M059J (cell line): Measurements from ENCODE around the gene SFI1. TPM values are rescaled to one million over a fixed set of nuclear protein-coding genes. Genes with fewer than 3 reads are reported as not detected.

Experiments used
- DNase-seq: peaks from one replicate; pipeline ENCODE4 v3.0.0-alpha.2; 2012; ENCODE audit warnings: low read depth
- total RNA-seq: library from RNA; depleted of rRNA; stranded (reverse); fragments of >200 nt; shearing (Covaris generic); gene quantifications from 2 replicates; pipeline ENCODE4 v1.2.3, GENCODE V29; 2014

SFI1 gene
- total RNA-seq, 1 experiment from 2014 or later, result 5.0 TPM

DNA sequence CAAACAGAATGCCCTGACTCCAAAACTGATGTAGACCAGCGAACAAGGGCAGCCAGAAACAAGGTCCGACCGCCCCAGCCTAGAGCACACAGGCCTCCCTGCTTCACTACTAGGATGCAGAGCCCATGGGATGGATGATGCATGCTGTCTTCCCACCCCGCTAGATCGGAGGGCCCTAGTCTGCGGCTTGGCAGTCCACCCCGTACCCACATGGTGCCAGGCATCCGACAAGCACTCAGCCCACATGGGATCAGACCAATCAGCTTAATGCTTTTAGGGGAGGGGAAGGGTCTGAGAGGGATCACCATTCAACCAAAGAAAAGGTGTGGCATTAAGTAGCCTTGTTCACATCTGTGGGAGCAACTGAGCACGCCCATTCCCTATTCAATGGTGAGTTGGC is 135.1 kb downstream of the SFI1 start:
- no peak for DNase-seq

DNA sequence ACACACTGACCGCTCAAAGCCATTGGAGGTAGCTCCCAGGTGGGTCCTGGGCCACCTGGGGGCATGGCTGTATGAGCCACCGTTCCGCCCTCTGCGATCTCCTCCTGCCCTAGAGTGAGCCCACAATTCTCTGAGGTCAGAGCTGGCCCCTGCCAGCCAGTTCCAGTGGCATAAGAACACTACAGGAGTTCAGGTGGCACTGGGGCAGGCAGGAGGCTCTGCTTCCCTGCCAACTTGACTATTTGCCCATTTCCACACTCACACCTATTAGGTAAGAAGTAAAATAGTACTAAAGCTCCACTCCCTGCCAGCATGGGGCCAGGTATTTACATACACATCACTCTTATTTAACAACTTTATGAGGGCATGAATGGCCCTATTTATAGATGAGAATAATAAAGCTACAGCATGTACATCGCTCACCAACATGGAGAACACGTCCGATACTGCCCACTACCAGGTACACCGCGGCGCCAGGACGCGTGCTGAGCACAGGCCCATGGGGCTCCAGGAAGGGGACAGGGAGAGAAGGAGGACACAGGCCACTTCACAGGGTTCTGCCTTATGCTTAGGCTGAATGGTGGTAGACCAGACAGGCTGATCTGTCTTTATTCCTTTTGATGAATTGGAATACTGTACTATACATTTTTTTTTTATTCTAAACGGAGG is 139.4 kb downstream of the SFI1 start:
- DNase-seq, result no peak

DNA sequence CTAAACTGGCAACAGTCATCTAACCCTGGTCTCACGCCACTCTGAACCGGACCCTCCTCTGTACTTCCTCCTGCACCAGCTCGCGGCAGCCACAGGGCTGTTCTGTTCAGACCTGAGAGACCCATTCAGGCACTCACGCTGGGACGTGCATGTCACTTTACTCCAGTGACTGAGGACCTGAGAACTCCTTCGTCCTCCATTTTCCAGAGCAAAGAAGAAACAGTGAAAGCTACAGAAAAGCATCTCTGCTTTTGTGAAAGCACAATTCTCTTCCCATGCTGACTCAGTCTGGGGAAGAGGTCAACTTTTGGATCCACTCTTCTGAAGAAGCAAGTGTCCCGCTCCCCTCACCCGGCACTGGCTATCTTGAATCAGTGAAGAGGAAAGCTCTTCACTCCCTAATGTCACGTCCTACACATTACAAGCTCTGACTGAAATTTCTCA is 141.1 kb downstream of the SFI1 start:
- DNase-seq, result no peak

DNA sequence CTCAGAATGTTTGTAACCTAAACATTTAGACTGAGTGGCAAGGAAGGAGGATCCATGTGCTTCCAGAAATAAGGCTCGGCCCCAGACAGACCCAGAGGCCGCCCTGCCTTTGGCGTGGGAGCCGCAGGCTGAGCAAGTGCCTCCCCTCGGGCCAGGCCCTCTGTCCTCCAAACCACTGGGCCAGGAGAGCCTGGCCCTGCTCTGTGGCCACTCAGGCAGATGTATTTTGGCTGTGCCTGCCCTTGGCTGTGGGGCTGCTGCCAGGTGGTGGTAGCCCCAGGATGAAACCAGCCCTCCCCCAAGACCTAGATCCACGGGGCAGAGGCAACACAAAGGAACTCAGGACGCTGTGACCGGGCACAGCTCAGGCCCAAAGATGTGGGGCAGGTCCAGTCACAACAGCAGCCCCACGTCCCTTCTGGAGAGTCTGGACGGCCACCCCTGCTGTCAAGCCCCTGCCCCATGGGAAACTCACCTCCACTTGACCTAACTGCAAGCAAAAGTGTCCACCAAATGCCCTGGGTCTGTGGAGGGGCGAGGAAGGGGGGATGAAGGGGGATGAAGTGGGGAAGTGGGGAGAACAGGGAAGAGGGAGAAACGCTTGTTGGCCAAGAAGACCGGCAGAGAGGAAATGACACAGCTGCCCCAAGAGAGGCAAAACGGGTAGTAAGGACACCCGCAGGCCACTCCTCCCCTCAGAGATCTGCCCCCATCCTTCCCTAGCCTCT is 141.7 kb downstream of the SFI1 start:
- peak; percentile 47 for DNase-seq

DNA sequence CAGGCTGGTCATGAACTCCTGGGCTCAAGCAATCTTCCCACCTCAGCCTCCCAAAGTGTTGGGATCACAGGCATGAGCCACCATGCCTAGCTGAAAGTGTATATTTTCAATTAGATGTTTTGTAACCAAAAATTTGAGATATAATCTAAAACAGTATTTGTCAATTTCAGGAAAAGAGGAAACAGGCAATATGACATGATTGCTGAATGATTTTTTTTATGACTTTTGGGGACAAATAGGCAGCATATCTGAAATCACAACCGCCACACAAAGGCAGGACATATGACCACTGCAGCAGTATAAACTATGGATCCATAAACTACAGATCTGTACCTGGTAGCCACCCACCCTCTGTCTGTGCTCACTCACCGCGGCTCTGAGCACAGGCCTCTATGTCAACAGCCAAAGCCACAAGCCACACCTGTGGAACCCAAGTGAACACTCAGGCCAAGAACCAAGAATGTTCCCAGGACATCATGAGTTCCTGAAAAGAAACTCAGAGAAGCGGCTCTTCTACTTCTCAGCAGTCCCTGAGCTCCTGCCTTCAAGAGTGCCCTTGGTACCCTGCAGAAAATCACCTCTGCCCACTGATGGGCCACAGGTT is 143.2 kb downstream of the SFI1 start:
- no peak for DNase-seq

DNA sequence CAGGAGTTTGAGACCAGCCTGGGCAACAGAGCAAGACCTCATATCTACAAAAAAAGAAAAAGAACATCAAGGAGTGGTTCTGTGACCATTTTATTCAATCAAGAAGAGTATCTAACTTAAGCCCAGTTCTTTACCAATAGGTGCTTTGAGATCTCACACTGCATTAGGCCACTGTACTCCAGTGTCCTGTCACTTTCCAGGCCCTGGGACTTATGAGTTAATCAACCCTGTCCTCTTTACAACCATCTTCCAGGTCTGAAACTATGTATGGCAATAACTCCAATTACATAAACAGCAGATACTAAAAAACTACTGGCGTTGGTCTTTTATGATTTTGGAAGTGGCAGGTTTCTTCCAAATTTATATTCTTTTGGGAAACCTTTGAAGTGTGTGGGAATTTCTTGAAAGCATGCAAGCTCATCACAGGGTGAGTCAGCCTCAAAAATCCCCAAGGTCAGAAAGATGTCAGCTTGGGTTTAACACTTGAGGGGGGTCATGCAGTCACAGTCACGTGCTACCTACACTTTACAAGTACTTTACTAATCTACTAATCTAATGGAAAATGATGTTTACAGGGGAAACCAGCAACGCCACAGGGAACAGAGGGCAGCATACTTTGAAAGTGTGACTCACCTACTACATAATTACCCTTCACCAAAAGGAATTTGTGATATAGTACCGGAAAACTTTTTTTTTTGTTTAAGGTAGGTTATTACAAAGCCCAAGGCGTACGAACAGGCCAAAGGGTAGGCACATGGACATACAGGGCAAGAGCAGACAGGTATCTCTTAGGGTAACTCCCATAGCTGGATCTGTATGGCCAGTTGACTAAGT is 150.1 kb downstream of the SFI1 start:
- DNase-seq, result peak; percentile 98

DNA sequence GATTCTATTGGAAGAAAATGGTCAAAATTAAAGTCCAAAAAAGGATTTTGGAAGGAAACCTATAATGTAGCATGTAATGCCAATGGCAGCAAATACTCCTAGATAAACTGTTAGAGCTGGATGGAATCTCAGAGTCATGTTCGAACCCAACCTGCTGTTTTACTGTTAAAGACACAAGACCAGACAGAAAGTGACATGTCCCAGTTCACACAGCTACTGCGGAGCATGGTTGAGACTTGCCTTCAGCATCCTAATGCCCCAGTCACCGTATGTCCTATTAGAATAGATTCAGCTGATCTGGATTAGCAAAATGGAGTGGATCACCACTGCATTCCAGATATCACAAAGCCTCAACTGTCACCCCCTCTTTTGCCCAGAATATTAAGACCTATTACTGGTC is 150.7 kb downstream of the SFI1 start:
- no peak for DNase-seq

DNA sequence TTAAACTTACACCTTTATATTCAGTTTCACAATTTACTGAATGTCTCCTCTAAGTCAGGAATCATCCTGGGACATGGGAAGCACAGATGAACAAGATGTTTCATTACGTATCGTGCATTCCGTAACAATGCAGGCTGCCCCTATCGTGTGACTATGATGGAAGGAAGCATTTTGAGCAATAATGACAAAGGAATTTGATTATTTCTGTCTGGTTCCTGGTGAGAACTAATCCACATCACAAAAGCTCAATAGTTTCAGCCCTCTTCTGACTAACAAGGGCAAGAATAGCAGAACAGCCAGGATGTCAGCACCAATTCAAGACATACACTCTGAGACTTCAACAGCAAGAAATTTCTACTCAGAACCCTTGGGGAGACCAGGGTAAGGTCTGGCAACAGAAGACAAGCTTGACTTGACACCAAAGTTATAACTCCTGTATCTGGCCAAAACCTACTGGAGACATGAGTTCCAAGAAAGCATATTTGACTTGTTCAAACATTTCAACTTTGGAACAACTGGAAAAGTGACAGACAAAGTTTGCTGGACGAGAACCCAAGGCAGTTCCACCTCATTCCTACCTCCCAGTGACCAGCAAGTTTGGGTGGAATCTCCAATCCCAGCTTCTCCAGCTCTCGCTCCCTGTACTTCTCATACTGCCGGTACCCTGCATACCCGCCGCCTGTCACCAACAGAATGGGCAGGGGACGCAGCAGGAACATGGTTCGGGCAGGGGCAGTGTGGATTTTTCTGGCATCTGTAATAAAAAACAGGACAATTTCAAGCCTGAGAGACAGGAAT is 151.4 kb downstream of the SFI1 start:
- DNase-seq, result peak; percentile 49

DNA sequence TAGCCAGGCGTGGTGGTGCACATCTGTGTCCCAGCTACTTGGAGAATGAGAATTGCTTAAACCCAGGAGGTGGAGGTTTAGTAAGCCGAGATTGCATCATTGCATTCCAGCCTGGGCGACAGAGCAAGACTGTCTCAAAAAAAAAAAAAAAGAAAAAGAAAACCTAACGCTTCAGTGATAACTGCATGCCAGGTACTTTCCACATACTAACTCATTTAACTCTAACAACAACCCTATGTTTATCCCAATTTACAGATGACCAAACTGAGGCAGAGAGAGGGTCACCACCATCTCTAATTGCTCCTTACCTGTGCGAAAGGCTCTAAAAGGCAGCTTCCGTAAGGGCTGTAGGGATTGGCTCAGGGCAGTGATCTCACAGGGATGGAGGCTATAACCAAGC is 154.1 kb downstream of the SFI1 start:
- peak; percentile 74 for DNase-seq

DNA sequence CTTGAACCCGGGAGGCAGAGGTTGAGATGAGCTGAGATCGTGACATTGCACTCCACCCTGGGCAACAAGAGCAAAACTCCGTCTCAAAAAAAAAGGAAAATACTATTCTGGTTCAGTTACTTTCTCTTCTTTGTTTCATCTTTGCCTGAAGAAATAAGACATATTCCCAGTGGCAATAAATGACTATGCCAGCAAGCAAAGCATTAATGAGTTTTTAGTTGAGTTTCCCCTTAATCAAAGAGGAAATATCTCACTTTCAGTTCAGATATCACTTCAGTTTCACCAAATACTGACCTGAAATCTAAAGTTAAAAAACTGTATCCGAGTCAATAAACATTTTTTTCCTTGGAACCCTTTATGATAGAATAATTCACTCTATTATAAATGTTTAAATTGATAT is 155.3 kb downstream of the SFI1 start:
- DNase-seq, result no peak

DNA sequence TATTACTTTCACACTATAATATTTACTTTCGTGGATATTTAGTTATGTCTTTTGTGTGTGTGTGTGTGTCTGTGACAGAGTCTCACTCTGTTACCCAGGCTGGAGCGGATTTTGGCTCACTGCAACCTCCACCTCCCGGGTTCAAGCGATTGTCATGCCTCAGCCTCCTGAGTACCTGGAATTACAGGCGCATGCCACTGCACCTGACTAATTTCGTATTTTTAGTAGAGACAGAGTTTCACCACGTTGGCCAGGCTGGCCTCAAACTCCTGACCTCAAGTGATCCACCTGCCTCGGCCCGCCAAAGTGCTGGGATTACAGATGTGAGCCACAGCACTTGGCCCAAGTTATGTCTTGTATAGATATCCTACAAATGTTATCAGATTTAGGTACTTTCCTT is 155.8 kb downstream of the SFI1 start:
- no peak for DNase-seq

DNA sequence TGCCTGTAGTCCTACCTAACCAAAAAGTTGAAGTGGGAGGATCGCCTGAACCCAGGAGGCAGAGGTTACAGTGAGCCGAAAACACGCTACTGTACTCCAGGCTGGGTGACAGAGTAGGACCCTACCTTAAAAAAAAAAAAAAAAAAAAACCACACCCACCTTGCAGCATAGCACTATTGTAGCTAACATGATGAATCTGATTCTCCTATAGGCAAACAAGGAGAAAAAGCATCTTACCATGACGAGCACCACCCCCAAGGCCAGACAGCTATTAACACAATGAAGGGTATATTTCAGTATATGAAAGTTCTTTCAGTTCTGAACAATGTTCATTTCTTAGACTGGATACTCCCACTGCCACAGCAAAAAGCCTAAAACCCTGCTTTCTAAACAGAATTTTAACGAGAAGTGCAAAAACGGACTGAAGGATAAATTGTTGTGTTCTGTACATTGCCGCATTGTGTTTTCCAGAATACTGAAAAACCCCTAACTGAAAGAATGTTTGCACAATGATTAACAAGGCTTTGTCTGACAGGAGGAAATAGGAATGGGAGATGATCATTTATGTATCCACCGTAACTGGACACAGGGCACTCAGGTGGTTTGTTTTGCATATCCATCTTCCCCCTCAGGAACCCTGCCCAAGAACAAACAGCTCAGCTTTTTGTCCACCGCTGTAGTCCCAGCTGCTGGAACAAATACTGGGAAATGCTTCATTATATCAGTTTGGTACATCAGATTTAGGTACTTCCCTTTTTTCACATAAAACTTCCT is 156.8 kb downstream of the SFI1 start:
- DNase-seq, result no peak

DNA sequence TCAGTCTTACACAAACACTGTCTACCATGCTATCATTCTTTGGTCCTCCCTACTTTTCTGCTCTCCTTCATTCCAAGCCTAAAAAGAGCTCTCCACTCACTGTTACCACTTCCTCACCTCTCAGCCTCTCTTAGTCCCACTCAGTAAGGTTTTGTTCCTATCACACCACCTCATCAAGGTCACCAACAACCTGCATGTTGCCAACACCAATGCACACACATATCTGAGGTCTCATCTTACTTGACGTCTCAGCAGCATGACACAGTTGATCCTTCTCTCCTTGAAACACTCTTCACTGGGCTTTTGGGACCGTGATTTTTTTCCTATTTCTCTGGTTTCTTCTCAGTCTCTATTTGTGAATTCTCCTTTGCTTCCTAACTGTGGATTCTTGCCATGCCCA is 157.6 kb downstream of the SFI1 start:
- no peak for DNase-seq

DNA sequence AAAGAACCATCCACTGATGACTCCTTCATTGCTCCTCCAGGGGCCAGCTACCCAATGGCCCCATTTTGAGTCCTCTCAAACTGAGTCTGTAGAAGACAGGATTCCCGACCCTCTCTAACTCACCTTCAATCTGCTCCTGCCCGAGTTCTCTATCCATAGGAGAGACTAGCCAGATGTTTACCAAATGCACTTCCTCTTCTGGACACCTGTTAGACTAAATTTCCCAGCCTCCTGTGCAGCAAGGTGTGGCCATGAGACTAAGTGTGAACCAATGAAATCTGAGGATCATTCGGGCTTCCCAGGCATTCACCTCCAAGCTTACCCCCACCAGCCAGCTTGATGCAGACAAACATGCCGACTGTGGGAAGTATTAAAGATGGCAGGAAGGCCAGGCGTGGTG is 158.1 kb downstream of the SFI1 start:
- DNase-seq, result no peak

DNA sequence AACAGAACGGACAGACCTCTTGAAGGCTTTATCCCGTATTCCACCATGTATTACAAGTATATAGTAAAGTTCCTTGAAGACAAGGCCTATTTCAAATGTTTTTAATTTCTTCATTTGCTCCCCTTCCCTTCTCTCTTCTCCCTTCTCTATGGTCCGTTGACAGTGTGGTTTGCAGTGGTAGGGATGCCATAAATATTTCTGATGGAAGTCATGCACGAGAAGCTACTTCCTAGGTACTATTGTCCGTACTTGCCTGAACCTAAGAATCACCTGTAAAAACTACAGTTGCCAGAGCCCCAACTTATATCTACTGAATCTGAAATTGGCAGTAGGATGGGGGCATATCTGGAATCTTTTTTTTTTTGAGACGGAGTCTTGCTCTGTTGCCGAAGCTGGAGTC is 162.9 kb downstream of the SFI1 start:
- DNase-seq, result peak; percentile 59

DNA sequence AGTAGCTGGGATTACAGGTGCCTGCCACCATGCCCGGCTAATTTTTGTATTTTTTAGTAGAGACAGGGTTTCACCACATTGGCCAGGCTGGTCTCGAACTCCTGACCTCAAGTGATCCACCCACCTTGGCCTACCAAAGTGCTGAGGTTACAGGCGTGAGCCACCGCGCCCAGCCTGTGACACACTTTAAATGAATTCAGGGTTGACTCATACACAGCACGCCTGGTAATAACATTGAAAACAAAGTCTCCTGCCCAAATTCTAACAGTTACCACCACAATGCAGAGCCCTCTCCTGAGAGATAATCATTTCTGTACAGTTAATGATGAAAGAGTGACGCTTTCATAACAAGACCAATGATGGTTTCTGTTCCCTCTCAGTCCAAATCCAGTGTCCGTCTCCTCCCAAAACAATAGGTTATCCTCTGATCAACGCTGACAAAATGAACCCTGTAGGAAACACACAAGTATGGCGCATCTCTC is 164.6 kb downstream of the SFI1 start:
- DNase-seq, result peak; percentile 84

DNA sequence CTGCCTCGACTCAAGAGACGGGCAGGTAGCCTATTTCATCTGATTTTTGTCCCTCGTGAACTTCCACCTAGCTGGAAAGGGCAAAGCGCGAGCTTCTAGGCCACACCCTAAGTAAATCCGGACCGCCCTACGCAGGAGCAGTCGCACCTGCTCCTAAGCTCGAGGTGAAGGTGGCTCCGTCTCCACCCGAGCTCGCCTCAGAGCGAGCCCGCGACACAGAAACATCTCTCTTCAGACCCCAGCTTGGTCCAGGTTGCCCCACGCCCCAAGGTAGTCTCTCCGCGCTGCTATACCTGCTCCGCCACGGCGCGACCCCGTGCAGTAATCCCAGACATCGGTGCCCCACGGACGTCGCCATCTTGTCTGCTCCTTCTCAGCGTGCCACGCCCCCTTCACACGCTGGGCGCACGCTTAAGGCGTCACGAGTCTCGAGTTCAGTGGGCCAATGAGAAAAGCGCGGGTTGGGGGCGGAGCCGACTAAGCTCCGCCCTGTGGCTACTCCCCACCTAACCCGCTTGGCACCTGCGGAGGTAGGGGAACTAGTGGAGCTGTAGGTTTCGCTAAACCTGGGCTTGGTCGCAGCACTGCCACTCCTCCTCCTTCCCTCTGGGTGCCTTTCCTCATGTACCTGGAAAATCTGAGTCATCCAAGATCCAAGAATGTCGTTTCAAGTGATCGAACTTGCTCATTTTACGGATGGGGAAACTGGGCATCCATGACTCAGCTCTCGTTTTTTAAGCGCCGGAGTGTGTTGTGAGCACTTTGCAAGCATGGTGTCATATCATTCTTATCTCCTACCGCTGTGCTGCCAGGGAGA is 165.7 kb downstream of the SFI1 start, which contains the start of gene PISD:
Gene PISD, minus strand, starts transcription at position 365 of the 817 bp plus-strand sequence. Its CDS starts 7 bp downstream, at position 358.
- DNase-seq, result peak; percentile 92

DNA sequence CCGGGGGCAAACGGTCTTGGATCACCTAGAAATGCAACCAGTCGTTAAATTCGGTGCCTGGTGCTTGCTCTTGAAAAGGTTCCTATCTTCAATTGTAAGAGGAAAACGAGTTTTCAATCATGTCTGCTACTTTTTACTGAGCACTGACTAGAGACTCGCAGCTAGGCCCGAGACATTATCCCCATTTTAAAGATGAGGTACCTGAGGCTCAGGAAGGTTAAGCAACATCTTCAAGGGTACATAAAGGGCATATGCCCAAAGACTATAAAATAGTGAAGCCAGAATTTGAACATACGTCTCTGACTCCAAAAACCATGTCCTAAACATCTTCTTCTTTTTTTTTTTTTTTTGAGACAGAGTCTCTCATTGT is 166.3 kb downstream of the SFI1 start:
- no peak for DNase-seq
